ENCODE results near the gene DHFR2.
"Not testable (repeated sequence)": the region's sequence is repeated elsewhere in the genome, so short reads cannot be mapped to it uniquely, and the experiment has no call there.

The DHFR2 gene

DNA sequence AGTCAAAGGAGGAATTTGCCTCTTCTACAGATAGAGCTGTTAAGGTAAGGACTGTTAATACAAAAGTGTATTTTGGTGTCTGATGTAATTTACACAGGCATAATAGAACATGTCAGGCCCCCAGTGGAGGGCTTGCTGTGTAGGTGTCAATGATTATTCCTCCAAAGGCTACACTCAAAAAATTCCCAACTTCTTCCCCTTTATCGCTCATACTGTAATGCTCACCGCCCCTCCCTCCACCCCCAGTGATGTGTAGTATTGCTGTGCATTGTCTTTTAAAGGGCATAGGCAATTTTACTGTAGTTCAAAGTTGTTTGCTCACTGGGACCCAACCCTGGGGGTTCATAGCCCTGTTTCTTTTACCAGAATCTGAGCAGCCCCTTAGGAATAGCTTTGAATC, 32.4 kb upstream of the DHFR2 start:
- TF ChIP-seq, protein P1, sequence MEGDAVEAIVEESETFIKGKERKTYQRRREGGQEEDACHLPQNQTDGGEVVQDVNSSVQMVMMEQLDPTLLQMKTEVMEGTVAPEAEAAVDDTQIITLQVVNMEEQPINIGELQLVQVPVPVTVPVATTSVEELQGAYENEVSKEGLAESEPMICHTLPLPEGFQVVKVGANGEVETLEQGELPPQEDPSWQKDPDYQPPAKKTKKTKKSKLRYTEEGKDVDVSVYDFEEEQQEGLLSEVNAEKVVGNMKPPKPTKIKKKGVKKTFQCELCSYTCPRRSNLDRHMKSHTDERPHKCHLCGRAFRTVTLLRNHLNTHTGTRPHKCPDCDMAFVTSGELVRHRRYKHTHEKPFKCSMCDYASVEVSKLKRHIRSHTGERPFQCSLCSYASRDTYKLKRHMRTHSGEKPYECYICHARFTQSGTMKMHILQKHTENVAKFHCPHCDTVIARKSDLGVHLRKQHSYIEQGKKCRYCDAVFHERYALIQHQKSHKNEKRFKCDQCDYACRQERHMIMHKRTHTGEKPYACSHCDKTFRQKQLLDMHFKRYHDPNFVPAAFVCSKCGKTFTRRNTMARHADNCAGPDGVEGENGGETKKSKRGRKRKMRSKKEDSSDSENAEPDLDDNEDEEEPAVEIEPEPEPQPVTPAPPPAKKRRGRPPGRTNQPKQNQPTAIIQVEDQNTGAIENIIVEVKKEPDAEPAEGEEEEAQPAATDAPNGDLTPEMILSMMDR (IDR thresholded peaks at IDR 0.05; ENCODE audit: low read depth, low read length, missing control alignments), result no peak
- H3K4me3 ChIP-seq (ENCODE audit: low read depth, low read length), result no peak overlapping the region
- DNase-seq (ENCODE audit: low read depth), result no peak

DNA sequence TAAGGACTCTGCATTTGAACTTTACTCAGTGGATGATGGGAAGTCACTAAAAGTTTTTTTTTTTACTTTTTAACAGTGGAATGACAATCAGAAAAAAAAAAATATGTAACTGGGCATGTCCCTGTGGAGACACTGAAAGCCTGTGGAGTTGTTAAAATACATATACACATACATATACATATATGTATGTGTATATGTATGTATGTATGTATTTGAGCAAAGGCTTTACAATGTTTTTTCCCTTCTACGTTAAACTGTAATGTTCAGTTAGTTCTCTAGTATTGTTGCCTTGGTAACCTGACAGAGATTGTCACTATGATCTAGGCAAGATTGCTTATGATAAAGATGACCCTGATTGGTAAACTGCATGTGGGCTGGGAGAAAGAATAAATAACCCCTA, 30.4 kb upstream of the DHFR2 start:
- DNase-seq (ENCODE audit: low read depth), result no peak
- H3K4me3 ChIP-seq (ENCODE audit: low read depth, low read length), result no peak overlapping the region
- TF ChIP-seq, protein P1 (IDR thresholded peaks at IDR 0.05; ENCODE audit: low read depth, low read length, missing control alignments), result no peak

DNA sequence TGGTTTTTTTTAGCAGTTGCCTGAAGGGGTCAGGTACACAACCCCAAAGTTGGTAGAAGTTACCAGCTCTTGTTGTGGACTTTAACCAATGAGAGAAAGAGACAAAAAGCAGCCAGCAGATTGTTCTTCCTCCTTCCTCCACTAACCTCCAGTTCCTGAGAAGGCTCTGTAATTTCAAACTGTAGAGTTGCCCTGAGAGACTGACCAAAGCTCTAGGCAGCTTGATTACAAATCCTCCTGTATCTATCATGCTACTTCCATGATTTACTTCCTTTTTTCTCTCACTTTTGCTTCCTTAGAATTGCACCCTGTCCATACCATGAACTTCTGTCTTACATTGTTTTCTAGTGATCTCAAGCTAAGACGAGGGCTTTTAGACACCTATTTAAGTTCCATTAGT, 29.4 kb upstream of the DHFR2 start:
- no peak overlapping the region for H3K4me3 ChIP-seq (ENCODE audit: low read depth, low read length)
- DNase-seq (ENCODE audit: low read depth), result no peak
- TF ChIP-seq, protein P1 (IDR thresholded peaks at IDR 0.05; ENCODE audit: low read depth, low read length, missing control alignments), result no peak

DNA sequence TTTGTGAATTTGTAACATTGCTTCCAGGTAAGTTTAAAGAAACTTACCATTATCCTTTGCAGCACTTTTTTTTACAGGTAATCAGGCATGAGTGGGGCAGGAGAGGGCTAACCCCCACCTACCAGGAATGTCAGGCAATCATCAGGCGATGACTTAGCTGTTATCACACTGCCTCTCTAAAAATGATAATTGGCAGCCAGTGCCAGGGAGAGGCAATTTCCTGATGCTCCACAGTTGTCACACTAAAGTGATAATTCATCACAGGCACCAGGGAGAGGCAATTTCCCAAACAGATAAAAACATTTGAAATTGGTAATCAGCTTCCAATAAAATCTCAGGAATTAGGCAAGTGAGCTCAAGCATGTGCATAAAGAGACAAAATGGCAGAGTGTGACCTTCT, 26.4 kb upstream of the DHFR2 start:
- TF ChIP-seq, protein P1 (IDR thresholded peaks at IDR 0.05; ENCODE audit: low read depth, low read length, missing control alignments), result no peak
- no peak for DNase-seq (ENCODE audit: low read depth)
- no peak overlapping the region for H3K4me3 ChIP-seq (ENCODE audit: low read depth, low read length)

DNA sequence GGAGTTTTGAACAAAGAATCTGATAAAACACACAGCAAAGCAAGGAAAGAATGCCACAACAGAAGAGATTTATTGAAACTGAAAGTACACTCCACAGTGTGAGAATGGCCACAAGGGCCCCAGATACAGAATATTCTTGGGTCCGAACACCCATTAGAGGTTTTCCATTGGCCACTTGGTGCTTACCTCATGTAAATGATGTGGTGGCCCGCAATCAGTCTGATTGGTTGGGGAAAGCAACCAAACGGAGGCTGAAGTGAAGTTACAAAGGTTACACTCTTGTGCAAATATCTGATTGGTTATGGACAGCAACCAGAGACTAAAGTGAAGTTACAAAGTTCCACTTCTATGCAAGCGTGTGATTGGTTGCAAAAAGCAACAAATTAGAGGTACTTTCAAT, 20.5 kb upstream of the DHFR2 start:
- DNase-seq (ENCODE audit: low read depth), result no peak

DNA sequence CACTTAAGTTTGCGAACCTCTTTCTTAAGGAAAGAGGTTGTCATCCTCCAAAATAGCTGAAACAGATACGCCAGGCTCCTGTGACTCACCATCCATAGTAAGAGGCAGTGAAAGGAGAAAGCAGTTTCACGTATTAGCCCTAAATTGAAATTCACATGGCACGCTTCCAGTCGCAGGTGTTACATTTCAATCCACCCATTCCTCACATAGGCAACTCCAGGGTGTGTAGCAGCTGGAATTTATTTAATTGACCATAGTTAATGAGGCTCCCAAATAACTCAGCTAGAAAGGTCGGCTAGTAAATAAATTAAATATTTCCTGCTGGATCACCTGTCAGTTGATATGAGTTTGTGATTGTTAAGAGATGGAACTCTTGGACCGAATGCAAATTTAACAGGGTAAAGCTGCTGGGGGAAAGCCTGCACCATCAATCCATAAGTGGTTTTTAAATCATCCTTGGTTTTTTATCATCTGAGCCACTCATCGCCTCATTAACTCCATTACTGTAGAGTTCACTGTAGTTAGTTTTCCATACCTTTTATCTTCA, 19.7 kb upstream of the DHFR2 start:
- TF ChIP-seq, protein P1 (IDR thresholded peaks at IDR 0.05; ENCODE audit: low read depth, low read length, missing control alignments), result no peak
- no peak for DNase-seq (ENCODE audit: low read depth)
- no peak overlapping the region for H3K4me3 ChIP-seq (ENCODE audit: low read depth, low read length)

More for the DNA sequence above, 20.5 kb upstream of the DHFR2 start:
- TF ChIP-seq, protein P1 (IDR thresholded peaks at IDR 0.05; ENCODE audit: low read depth, low read length, missing control alignments), result no peak
- no peak overlapping the region for H3K4me3 ChIP-seq (ENCODE audit: low read depth, low read length)

DNA sequence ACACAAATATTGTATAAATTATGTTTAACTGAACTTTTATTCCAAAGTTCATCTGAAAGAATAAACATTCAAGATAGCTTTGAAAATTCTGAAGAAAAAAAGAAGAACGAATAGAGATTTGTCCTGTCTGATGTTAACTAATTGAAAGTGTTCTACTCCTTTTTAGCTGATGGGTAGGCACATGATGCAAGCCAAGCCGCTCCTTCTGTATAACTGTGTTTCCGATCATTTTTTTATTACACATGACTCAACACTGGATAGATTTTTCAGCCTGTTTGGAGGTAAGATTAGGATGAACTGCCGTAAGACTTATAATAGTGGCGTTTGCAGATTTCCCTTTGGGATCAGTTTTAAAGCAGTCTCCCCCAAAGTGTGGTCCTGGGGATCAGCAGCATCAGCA, 19.2 kb upstream of the DHFR2 start:
- TF ChIP-seq, protein P1 (IDR thresholded peaks at IDR 0.05; ENCODE audit: low read depth, low read length, missing control alignments), result no peak
- no peak overlapping the region for H3K4me3 ChIP-seq (ENCODE audit: low read depth, low read length)
- no peak for DNase-seq (ENCODE audit: low read depth)

DNA sequence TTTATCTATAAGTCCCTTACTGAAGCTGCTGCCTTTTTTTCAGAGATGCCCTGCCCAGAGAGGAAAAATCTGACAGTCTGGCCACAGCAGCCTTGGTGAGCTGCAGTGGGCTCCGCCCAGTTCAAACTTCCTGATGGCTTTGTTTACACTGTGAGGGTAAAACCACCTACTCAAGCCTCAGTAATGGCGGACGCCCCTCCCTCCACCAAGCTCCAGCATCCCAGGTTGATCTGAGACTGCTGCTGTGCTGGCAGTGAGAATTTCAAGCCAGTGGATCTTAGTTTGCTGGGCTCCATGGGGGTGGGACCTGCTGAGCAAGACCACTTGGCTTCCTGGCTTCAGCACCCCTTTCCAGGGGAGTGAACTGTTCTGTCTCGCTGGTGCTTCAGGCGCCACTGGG, 17.8 kb upstream of the DHFR2 start:
- not testable (repeated sequence) for H3K4me3 ChIP-seq (ENCODE audit: low read depth, low read length); DNase-seq (ENCODE audit: low read depth)
